ENCODE results near the gene REEP1. TPM values are rescaled to one million over a fixed set of nuclear protein-coding genes. Genes with fewer than 3 reads are reported as not detected.
"Not testable (repeated sequence)": the region's sequence is repeated elsewhere in the genome, so short reads cannot be mapped to it uniquely, and the experiment has no call there.

REEP1 gene
- total RNA-seq, 2 donors from 2014 or later, result 48.4 to 55.2 TPM

DNA sequence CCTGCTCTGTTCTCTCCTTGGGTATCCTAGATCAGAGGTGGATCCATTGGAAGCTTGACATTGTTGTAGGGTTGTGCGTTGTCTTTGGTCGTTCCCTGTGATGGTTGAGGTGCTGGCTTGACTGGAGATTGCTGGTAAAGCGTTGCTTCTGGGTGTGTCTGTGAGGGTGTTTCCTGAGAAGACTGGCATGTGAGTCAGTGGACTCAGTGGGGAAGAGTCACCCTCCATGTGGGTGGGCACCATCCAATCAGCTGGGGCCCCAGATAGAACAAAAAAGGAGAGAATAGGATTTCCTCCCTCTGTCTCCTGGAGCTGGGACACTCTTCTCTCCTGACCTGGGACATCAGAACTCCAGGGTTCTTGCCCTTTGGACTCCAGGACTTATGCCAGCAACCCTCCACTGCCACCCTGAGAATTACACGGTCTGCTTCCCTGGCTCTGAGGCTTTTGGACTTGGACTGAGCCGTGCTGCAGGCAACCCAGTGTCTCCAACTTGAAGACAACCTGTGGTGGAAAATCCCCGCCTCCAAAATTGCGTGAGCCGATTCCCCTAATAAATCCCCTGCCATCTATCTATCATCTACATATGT, 14.8 kb upstream of the REEP1 start:
- intact Hi-C loops (cut with DNase I), result no loop called here
- no peak for DNase-seq (ENCODE audit: low spot score)

DNA sequence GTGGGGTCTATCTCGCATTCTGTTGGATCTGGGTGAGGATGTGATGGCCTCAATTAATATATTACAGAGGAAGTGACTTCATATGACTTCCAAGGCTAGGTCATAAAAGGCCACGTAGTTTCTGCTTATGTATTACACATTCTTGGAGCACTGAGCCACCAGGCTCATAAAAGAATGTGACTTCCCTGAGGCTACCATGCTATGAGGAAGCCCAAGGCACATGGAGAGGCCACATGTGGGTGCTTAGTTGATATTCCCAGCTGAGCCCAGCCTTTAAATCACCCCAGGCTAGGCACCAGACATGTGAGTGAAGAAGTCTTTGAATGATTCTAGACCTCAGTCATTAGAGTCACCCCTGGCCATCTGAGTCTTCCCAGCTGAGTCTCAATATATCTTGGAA, 13.3 kb upstream of the REEP1 start:
- no peak for DNase-seq (ENCODE audit: low spot score)
- intact Hi-C loops (cut with DNase I), result no loop called here

DNA sequence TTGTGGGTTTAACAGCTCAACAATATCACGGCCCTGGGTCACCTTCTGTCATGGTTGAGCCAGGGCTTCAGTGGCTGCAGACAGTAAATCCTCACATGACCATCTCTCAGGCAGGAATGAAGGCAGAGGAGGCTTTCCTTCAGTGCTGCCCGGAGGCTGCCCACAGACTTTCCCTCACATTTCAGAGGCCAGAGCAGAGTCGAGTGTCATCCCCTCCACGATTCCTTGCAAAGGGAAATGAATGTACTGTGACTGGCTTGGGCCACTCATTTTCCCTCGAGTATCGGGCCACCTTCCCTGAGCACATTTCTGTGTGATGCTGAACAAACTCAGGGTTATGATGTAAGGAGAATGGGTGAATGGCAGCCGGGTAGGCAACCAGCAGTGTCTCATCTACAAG, 10.0 kb upstream of the REEP1 start:
- intact Hi-C loops (cut with DNase I), result no loop called here
- no peak for DNase-seq (ENCODE audit: low spot score)

DNA sequence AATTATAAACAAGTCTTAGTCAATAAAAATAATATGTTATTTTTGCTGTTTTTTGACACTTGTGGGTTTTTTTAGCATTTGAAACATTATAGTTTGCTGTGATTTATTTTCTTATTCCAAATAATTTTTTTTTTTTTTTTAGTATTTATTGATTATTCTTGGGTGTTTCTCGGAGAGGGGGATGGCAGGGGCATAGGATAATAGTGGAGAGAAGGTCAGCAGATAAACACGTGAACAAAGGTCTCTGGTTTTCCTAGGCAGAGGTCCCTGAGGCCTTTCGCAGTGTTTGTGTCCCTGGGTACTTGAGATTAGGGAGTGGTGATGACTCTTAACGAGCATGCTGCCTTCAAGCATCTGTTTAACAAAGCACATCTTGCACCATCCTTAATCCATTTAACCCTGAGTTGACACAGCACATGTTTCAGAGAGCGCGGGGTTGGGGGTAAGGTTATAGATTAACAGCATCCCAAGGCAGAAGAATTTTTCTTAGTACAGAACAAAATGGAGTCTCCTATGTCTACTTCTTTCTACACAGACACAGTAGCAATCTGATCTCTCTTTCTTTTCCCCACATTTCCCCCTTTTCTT, 8.5 kb upstream of the REEP1 start:
- intact Hi-C loops (cut with DNase I); DNase-seq (ENCODE audit: low spot score): not testable (repeated sequence)

DNA sequence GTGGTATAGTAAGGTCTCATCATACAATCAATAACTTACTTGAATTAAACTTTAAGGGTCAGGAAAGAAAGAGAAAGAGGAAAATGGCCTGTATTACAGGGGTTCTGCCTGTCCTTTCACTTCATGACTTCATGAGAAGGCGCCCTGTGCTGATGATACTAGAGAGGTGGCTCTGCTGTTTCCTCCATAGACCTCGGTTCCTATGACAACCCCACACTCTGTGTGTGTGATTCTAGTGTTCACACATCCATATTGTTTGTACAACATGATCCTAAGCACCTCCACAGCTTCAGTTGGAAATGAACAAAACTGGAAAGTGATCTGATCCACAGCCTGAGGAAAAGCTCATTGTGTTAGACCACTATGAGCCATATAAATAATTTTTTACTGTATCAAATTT, 7.0 kb upstream of the REEP1 start:
- no peak for DNase-seq (ENCODE audit: low spot score)
- intact Hi-C loops (cut with DNase I), result no loop called here

DNA sequence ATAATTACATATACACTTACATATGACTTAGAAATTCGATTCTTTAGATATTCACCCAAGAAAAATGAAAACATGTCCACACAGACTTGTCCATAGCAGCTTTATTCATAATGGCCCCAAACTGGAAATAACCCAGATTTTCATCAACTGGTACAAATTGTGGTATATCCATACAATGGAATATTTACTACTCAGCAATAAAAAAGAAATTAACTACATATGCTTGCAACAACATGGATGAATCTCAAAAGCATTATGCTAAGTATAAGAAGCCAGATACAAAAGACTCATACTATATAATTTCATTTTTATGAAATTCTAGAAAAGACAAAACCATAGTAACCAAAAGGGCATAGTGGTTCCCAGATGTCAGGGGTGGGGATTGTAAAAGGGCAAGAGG, 5.1 kb upstream of the REEP1 start:
- no peak for DNase-seq (ENCODE audit: low spot score)
- intact Hi-C loops (cut with DNase I), result no loop called here

DNA sequence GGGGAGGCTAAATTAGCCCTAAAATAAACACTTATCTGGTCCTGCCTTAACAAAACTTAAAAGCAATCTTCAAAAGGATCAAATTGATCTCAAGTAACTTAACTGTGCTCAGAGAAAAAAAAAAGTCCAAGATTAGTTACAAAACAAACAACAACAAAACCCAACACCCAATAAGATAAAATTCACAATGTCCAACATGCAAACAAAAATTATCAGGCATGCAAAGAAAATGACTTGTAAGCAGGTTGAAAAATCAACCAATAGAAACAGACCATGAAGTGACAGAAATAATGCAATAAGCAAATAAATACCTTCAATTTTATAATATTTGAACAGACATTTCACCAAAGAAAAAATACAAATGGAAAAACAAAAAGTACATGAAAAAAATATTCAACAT, 4.0 kb upstream of the REEP1 start:
- DNase-seq (ENCODE audit: low spot score), result no peak
- intact Hi-C loops (cut with DNase I), result no loop called here

DNA sequence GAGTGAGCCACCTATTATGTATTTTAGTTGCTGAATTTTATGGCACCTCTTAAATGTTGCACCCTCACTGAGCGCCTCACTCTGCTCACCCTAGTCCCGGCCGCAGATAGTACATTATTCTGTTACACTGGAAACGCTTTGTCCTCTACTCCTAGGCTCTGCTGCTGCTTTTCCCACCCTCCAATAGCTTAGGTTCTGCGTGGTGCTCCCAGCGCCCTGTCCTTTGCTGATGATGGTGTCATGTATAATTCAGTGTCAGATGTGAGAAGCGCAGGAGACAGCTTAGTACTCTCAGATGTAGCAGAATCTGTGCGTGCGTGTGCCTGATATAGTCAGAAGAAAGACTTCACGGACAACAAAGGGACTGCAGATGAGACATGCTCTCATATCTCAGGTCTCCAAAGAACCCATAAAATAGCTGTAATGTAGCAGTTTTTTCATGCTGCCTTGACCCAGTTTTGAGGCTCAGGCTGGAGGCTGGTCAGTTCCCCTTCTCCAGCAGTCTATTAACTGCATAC, 1.4 kb upstream of the REEP1 start:
- no peak for DNase-seq (ENCODE audit: low spot score)
- intact Hi-C loops (cut with DNase I), result loop anchor here in 1 of 2 donors (5.0 kb wide), 1 partner anchor 37 kb away; no protein-coding TSS in a partner anchor

DNA sequence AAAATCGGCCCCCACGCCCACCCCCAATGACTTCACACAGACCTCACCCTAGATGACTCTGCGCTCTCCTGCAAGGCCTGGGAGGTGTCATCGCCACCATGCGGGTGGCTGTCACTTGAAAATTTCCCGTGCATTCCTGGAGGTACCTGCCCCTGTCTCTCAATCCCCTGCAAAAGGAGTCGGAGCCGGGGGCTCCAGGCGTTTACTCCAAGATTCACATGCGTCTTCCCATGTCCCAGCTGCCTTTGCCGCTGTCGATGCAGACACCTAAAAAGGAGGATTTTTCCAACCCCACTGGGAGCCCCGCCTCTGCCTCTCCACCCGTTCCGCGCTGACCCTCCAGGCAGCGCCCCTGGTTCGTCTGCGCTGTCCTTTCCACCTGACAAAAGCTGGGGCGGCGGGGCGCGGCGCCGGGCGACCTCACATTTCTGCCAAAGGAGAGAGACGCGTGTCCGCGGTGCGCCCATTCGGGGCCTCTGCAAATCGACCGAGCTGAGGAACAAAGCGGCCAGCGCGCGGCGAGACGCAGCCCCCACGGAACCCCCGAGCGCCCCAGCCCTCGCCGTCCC, 667 bp downstream of the REEP1 start:
- DNase-seq (ENCODE audit: low spot score), result peak; percentile 83
- intact Hi-C loops (cut with DNase I), result loop anchor here in 1 of 2 donors (5.0 kb wide), 1 partner anchor 34 kb away; no protein-coding TSS in a partner anchor

DNA sequence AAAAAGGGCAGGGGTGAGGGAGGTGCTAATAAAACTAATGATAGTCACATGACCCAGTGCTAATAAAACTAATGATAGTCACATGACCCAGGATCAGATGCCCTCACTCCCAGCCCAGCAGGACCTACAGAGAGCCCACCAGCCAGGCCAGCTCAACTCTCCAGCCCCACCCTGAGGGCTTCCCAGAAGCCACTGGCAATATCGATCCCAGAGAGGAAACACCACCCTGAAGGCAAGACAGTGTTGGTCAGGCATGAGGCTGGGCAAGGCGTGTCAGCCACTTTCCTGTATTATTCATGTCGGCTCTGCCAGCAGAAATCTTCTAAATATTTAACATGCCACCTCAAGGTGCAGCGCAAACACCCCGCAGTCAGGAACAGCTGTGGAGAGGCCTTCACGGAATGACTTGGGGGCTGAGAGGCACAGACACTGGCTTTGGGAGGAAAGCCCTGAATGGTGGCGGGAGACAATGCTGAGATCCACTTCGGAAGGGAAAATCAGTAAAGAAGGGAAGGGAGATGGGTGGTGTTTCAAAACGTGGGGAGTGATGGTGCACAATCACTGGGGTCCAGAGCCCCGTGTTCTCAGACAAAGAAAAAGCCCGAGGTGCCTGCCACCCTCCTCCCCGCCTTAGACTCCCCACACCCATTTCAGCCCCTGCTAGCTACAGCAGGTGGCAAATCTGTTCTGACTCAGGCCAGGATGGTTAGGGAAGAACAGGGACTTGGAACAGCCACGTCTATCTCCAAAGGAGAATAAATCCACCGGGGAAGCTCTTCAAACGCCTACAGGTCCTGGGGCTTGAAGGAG, 1.4 kb downstream of the REEP1 start:
- DNase-seq (ENCODE audit: low spot score), result no peak
- intact Hi-C loops (cut with DNase I), result loop anchor here in 1 of 2 donors (5.0 kb wide), 1 partner anchor 34 kb away; no protein-coding TSS in a partner anchor

DNA sequence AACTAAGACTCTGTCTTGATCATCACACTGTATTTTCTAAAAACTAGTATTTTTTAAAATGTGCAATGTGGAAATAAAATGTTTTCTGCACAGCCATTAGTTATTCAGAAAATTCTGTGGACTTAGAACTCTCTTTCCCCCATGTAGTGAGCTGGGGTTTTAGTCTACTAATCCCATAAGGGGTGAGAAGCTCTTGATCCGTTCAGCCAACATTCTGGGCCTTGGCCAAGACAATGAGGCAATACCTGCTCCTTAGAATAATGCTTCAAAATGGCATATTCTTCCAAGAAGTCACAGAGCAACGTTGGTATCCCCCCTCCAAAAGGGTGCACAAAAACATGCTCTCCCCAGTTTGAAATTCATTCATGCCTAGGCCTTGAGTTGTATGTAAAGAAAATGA, 4.0 kb downstream of the REEP1 start:
- DNase-seq (ENCODE audit: low spot score), result no peak
- intact Hi-C loops (cut with DNase I), result no loop called here

DNA sequence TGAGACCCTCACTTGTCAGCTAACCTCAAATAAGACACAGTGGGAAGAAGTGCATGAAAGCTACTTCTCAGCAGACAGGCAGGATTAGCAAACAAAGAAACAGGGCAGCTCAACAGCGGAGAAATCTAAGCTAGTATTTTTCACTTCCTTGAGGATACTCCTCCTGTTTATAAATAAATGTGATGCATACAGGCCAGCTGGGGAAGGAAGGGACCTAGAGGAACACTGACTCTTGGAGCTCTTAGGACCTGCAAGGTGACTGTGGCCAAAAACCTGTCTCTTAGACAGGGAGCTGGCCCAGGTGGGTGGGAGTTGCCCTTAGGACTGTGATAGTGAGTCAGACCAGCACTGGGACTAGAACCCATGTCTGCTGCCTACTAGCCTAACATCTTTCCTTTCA, 4.8 kb downstream of the REEP1 start:
- intact Hi-C loops (cut with DNase I), result no loop called here
- DNase-seq (ENCODE audit: low spot score), result no peak

DNA sequence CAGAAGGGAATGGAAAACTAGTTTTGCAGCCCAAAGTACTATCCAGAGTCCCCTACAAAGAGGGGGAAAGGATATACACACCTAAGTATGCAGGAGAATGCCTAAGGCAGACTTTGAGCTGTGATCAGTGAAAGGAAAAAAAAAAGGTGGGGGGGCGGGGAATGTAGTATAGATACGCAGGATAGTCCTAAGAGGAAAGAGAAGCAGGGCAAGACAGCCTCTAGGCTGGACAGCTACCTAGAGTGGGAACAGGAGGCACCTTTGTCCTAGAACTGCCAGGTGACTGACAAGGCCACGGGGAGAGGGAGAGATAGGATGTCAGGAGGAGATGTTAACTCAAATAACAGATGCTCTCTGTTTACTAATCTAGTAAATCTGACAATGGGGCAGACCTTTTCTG, 6.0 kb downstream of the REEP1 start:
- DNase-seq (ENCODE audit: low spot score), result no peak
- intact Hi-C loops (cut with DNase I), result no loop called here

DNA sequence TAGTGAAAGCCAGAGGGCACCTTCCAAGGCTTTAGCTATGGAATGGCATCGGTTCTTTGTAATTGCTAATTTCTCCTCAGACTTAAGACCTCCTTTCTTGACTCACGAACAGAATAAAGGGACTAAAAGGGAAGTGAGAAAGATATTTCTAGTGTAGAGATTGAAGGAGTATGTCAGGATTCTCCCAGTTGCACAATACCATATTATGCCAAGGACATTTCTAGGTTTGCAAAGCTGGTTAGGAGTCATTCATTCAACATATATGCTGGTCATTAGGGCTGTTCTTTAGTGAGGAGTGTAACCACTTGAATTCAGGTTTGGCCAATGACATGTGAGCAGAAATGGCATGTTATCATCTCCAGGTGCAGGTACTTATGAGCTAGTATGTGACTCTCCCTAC, 7.4 kb downstream of the REEP1 start:
- intact Hi-C loops (cut with DNase I), result no loop called here
- DNase-seq (ENCODE audit: low spot score), result no peak

DNA sequence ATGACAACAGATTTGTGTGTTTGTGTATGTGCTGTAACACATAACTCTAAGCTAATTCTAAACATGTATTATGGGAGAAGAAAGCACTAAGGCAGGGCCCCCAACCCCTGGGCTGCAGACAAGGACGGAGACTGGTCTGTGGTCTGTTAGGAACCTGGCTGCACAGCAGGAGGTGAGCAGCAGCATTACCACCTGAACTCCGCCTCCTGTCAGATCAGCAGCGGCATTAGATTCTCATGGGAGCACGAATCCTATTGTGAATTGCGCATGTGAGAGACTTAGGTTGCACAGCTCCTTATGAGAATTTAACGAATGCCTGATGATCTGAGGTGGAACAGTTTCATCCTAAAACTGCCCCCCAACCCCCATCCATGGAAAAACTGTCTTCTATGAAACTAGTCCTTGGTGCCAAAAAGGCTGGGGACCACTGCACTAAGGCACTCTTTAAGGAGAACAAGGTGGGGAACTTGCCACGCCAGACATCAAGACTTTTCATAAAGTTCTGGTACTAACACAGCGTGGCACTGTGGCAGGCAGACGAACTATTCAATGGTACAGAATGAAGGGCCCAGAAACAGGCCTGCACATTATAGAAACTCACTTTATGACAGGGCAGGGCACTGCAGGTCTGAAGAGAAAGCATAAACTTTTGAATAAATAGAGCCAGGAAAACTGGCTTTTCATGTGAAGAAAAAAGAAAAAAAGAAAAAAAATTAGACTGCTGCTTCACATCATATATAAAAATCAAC, 14.0 kb downstream of the REEP1 start:
- intact Hi-C loops (cut with DNase I), result no loop called here
- DNase-seq (ENCODE audit: low spot score), result no peak

DNA sequence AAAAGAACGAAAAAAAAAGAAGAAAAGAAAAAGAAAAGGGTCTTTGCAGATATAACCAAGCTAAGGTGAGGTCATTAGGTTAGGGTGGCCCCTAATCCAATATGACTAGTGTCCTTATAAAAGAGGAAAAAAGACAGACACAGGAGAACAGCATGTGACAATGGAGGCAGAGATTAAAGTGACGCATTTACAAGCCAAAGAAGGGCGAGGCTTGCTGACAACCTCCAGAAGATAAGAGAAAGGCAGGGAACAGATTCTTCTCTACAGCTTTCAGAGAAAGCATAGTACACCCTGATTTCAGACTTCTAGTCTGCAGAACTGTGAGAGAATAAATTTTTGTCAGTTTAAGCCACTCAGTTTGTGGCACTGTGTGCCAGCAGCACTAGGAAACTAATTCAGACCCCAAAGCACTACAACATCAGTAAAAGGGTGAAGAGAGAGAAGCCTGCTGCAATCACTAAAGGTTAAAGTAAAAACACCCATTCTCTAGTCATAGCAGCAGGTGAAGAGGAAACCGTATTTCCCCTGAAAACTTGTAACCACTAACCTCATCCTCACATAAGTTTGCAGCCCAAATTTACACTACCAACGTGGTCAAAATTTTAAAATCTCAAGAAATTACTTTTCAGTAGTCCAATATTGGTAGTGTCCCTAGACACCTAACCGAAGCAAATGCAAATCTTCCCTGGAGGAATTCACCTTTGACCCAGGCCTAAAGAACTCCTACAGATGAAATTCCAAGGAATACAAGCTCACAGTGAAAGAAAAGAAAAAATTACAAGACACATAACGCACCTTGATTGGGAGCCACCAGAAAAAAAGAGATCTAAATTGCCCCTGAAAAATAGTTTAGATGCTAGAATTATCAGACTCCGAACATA, 17.5 kb downstream of the REEP1 start:
- intact Hi-C loops (cut with DNase I), result no loop called here
- DNase-seq (ENCODE audit: low spot score), result no peak

DNA sequence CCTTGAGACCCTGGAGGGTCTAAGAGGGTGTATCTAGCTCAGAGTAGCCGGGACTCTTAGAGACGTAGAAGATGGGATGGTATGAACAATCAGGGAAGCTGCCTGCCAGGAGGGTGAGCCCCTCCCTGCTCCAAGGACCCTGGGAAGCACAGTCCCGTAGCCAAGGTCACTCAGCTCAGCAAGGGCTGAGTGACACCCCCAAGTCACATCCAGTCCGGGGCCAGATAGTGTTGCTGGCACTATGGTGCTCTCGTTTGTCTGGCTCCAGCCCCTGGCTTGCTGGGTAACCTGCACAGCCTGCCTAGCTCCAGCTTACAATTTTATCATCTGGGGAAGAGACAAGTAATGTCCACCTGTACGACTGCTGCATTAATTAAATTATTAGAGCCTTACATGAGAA, 22.3 kb downstream of the REEP1 start:
- intact Hi-C loops (cut with DNase I), result no loop called here
- DNase-seq (ENCODE audit: low spot score), result no peak

DNA sequence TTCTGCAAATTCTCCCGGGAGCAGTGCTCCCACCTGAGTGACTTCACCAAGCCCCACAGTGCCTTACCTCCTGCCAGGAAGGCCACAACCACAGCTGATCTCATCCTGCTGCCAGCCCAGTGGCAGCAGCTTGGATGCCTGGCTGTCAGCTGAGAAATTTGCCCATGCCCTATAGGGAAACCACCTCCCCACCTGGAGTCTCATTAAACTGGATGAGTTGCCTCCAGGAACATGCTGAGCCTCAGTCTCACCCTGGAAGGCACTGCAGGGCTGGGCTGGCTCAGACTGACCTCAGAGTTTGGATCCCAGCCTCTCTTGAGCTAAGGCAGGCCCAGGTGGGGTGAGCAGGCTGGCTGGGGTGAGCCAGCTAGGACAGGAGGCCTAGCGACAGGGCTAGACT, 23.3 kb downstream of the REEP1 start:
- intact Hi-C loops (cut with DNase I), result no loop called here
- DNase-seq (ENCODE audit: low spot score), result no peak

DNA sequence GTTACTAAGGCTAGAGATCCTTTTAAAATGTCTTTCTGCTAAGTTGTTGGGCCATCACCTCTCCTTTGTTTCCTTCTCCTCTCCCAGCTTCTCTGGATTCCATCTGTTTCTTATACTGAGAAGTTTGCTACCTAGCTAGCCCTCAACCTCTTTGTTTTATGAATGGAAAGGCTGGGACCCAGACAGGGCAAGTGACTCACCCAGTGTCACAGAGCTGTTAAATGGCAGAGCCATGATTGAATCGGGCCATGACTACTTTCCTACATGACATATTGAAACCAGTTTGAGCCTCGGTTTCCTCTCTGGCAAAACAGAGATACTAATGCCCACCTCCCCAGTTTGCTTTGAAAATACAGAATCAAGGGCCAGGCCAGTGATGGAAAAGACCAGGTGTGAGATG, 24.1 kb downstream of the REEP1 start:
- DNase-seq (ENCODE audit: low spot score), result no peak
- intact Hi-C loops (cut with DNase I), result no loop called here
